ENCODE data around the gene ZMYM5. TPM values are rescaled to one million over a fixed set of nuclear protein-coding genes. Genes with fewer than 3 reads are reported as not detected.

ZMYM5 gene
- total and polyA plus RNA-seq, 8 donors: 10.1 to 36.7 (median 30.7) TPM

DNA sequence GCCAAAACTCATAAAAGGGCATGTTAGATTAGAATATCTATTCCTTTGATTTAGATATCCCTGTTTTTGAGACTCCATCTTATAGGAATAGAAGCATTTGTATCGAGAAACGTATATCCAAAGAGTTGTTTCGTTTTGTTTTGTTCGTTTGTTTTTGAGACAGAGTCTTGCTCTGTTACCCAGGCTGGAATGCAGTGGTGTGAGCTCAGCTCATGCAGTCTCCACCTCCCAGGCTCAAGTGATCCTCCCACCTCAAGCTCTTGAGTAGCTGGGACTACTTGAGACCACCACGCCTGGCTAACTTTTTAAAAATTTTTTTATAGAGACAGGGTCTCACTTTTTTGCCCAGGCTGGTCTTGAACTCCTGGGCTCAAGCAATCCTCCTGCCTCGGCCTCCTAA, 26.6 kb upstream of the ZMYM5 start:
- TF ChIP-seq, protein P1, sequence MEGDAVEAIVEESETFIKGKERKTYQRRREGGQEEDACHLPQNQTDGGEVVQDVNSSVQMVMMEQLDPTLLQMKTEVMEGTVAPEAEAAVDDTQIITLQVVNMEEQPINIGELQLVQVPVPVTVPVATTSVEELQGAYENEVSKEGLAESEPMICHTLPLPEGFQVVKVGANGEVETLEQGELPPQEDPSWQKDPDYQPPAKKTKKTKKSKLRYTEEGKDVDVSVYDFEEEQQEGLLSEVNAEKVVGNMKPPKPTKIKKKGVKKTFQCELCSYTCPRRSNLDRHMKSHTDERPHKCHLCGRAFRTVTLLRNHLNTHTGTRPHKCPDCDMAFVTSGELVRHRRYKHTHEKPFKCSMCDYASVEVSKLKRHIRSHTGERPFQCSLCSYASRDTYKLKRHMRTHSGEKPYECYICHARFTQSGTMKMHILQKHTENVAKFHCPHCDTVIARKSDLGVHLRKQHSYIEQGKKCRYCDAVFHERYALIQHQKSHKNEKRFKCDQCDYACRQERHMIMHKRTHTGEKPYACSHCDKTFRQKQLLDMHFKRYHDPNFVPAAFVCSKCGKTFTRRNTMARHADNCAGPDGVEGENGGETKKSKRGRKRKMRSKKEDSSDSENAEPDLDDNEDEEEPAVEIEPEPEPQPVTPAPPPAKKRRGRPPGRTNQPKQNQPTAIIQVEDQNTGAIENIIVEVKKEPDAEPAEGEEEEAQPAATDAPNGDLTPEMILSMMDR (IDR thresholded peaks at IDR 0.05): no peak

DNA sequence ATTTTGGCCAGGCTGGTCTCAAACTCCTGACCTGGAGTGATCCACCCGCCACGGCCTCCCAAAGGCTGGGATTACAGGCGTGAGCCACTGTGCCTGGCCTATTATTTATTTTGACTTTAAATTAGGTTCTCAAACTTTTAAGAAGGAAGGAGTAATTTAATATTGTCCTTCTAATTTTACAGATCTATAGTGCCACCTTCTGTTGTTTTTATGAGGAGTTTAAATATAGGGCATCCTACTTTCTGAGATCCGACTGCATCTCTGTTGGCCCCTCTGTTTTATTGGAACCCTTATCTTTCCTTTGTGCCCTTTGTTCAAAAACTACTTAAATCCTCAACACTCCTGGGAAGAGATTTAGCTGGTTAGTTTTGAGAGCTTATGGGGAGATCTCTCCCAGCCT, 25.4 kb upstream of the ZMYM5 start:
- DNase-seq (no peak), ATAC-seq (no peak)
- H3K27ac ChIP-seq: no peak overlapping the region
- no peaks in the 10 kb centered on the region for H3K9me3 ChIP-seq
- H3K4me1 ChIP-seq: no peaks in the 10 kb centered on the region
- TF ChIP-seq, protein P1 (IDR thresholded peaks at IDR 0.05): no peak
- no peak overlapping the region for H3K4me3 ChIP-seq
- no peaks in the 10 kb centered on the region for H3K27me3 ChIP-seq
- no peaks in the 10 kb centered on the region for H3K36me3 ChIP-seq
- intact Hi-C loops (cut with DNase I): no loop called here

More for the DNA sequence above, 26.6 kb upstream of the ZMYM5 start:
- H3K27ac ChIP-seq: no peak overlapping the region
- ATAC-seq (no peak), DNase-seq (no peak)
- no peaks in the 10 kb centered on the region for H3K36me3 ChIP-seq
- no peaks in the 10 kb centered on the region for H3K9me3 ChIP-seq
- no peaks in the 10 kb centered on the region for H3K27me3 ChIP-seq
- intact Hi-C loops (cut with DNase I): no loop called here
- H3K4me1 ChIP-seq: no peaks in the 10 kb centered on the region
- H3K4me3 ChIP-seq: no peak overlapping the region

DNA sequence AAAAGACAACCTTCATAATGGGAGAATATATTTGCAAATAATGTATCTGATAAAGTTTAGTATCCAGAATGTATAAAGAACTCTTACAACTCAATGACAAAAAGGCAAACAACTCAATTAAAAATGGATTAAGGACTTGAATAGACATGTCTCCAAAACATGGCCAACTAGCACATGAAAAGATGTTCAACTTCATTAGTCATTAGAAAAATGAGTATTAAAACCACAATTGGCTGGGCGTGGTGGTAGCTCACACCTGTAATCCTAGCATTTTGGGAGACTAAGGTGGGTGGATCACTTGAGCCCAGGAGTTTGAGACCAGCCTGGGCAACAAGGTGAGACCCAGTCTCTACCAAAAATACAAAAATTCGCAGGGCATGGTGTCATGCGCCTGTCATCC, 18.8 kb upstream of the ZMYM5 start:
- no peak for ATAC-seq
- H3K4me3 ChIP-seq: no peak overlapping the region
- no peak overlapping the region for H3K27ac ChIP-seq
- H3K9me3 ChIP-seq: no peaks in the 10 kb centered on the region
- H3K36me3 ChIP-seq: no peaks in the 10 kb centered on the region
- no peaks in the 10 kb centered on the region for H3K4me1 ChIP-seq
- TF ChIP-seq, protein P1 (IDR thresholded peaks at IDR 0.05): no peak
- no peak for DNase-seq
- H3K27me3 ChIP-seq: no peaks in the 10 kb centered on the region
- intact Hi-C loops (cut with DNase I): no loop called here

DNA sequence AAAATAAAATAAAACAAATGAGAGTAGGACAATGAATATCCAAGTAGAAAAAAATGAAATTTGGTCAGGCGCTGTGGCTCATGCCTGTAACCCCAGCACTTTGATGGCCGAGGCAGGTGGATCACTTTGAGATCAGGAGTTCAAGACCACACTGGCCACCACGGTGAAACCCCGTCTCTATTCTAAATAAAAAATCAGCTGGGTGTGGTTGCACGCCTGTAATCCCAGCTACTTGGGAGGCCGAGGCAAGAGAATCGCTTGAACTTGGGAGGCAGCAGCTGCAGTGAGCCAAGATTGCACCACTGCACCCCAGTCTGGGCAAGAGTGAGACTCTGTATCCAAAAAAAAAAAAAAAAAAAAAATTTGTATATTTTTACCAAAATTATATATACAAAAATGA, 18.2 kb upstream of the ZMYM5 start:
- Histone ChIP-seq H3K36me3 (no peaks in the 10 kb centered on the region), H3K4me3 (no peak overlapping the region), H3K9me3 (no peaks in the 10 kb centered on the region), H3K27me3 (no peaks in the 10 kb centered on the region), H3K4me1 (no peaks in the 10 kb centered on the region), H3K27ac (no peak overlapping the region)
- TF ChIP-seq, protein P1 (IDR thresholded peaks at IDR 0.05): no peak
- DNase-seq: no peak
- intact Hi-C loops (cut with DNase I): no loop called here
- no peak for ATAC-seq

DNA sequence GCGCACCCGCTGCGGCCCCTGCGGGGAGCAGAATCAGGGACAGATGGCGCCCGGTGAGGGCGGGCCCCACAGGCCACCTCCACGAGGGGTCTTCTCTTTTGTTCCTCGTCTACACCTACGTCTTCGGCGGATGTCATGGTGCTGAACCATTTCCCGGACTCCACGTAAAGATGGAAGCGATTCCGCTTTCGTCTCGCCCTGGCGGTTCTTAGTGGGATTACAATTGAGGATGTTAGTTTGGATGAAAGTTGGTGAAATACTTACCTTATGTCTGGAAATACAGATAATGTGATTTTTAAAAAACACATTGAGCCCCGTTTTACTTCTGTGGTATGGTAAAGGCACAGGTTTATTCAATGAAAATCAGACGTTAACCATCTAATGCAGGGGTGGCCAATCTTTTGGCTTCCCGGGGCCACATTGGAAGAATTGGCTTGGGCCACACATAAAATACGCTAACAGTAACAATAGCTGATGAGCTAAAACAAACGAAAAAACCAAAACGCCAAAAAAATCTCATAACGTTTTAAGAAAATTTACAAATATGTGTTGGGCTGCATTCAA, 1.4 kb upstream of the ZMYM5 start:
- Histone ChIP-seq H3K4me1 (peaks cover 8 to 26% of the 10 kb centered on the region in 2 donors), H3K9me3 (no peaks in the 10 kb centered on the region), H3K27ac (peak overlapping the region; percentile 100), H3K4me3 (peak overlapping the region; percentile 75 to 95), H3K27me3 (no peaks in the 10 kb centered on the region), H3K36me3 (no peaks in the 10 kb centered on the region)
- DNase-seq: peak in 3 of 4 donors; percentile 75 to 79 (median 77)
- TF ChIP-seq, protein P1 (IDR thresholded peaks at IDR 0.05): peak; percentile 73 to 78
- peak; percentile 10 for ATAC-seq
- intact Hi-C loops (cut with DNase I): no loop called here
